ENCODE measurements around the gene IPPK. TPM values are rescaled to one million over a fixed set of nuclear protein-coding genes. Genes with fewer than 3 reads are reported as not detected.

Gene IPPK
- total and polyA plus RNA-seq, 2 experiments from 2014 or later, result 10.7 to 17.8 TPM

- no peak overlapping the region for H3K4me2 ChIP-seq (ENCODE audit: unreplicated experiment)
- no peaks in the 10 kb centered on the region for H3K4me1 ChIP-seq (ENCODE audit: insufficient read depth)
- H3K9me3 ChIP-seq (ENCODE audit: low read depth), result no peaks in the 10 kb centered on the region
- no peak overlapping the region for H2AFZ ChIP-seq
- peaks cover 17% of the 10 kb centered on the region; the same call in 1 of the 2 replicates for H3K36me3 ChIP-seq (ENCODE audit: low read depth)
- WGBS, 2 experiments (ENCODE audit: low coverage in 1 of 2, low lambda C conversion rate in 2 of 2, missing lambda C conversion rate in 2 of 2), result 77 to 78% methylated on average over 21 of the region's 21 CpGs
- no peaks in the 10 kb centered on the region for H4K20me1 ChIP-seq (ENCODE audit: insufficient read depth)
- H3K9me2 ChIP-seq (ENCODE audit: insufficient read depth), result no peaks in the 10 kb centered on the region
- H3K27ac ChIP-seq, result no peak overlapping the region
- H3F3A ChIP-seq (ENCODE audit: insufficient read depth), result no peaks in the 10 kb centered on the region
- no peak overlapping the region for H3K9ac ChIP-seq
- no peaks in the 10 kb centered on the region for H3K27me3 ChIP-seq (replicated peaks; ENCODE audit: insufficient read depth)
- TF ChIP-seq EZH2 (IDR thresholded peaks at IDR 0.05; ENCODE audit: insufficient read depth, poor library complexity, severe bottlenecking) (no peak), EZH2phosphoT487 (IDR thresholded peaks at IDR 0.05; ENCODE audit: insufficient read depth, low read depth) (no peak)
- no peaks in the 10 kb centered on the region; the same call in 1 of the 2 replicates for H3K79me2 ChIP-seq (ENCODE audit: insufficient read depth)
- no peak overlapping the region for H3K4me3 ChIP-seq
- in situ Hi-C loops (cut with MboI), result no loop called here
- DNase-seq, result no peak
Measured at GRCh38 chr9:92717201-92718085, 47.5 kb upstream of the IPPK start.

- H3K4me2 ChIP-seq (ENCODE audit: unreplicated experiment), result no peak overlapping the region
- DNase-seq, result peak; percentile 29
- in situ Hi-C loops (cut with MboI), result no loop called here
Measured at GRCh38 chr9:92716557-92716956, 46.6 kb upstream of the IPPK start.

GRCh38 chr9:92715488-92716231 is 45.7 kb upstream of the IPPK start:
- H3K27ac ChIP-seq, result no peak overlapping the region
- TF ChIP-seq EZH2phosphoT487 (IDR thresholded peaks at IDR 0.05; ENCODE audit: insufficient read depth, low read depth) (no peak), EZH2 (IDR thresholded peaks at IDR 0.05; ENCODE audit: insufficient read depth, poor library complexity, severe bottlenecking) (no peak)
- peak; percentile 36 for DNase-seq

More at GRCh38 chr9:92716557-92716956, 46.6 kb upstream of the IPPK start:
- no peak for TF ChIP-seq EZH2 (IDR thresholded peaks at IDR 0.05; ENCODE audit: insufficient read depth, poor library complexity, severe bottlenecking)
- no peak for TF ChIP-seq EZH2phosphoT487 (IDR thresholded peaks at IDR 0.05; ENCODE audit: insufficient read depth, low read depth)
- Histone ChIP-seq H3K27me3 (replicated peaks; ENCODE audit: insufficient read depth) (no peaks in the 10 kb centered on the region), H3K9me2 (ENCODE audit: insufficient read depth) (no peaks in the 10 kb centered on the region), H3K9ac (no peak overlapping the region), H4K20me1 (ENCODE audit: insufficient read depth) (no peaks in the 10 kb centered on the region), H3K36me3 (ENCODE audit: low read depth) (peaks cover 22% of the 10 kb centered on the region; the same call in 1 of the 2 replicates), H3F3A (ENCODE audit: insufficient read depth) (no peaks in the 10 kb centered on the region), H3K4me1 (ENCODE audit: insufficient read depth) (no peaks in the 10 kb centered on the region), H2AFZ (no peak overlapping the region), H3K79me2 (ENCODE audit: insufficient read depth) (no peaks in the 10 kb centered on the region; the same call in 1 of the 2 replicates), H3K27ac (no peak overlapping the region), H3K4me3 (no peak overlapping the region), H3K9me3 (ENCODE audit: low read depth) (no peaks in the 10 kb centered on the region)
- WGBS, 2 experiments (ENCODE audit: low coverage in 1 of 2, low lambda C conversion rate in 2 of 2, missing lambda C conversion rate in 2 of 2), result 38 to 40% methylated on average over 4 of the region's 4 CpGs

GRCh38 chr9:92714787-92715487 is 45.0 kb upstream of the IPPK start:
- TF ChIP-seq EZH2phosphoT487 (IDR thresholded peaks at IDR 0.05; ENCODE audit: insufficient read depth, low read depth), result no peak
- TF ChIP-seq EZH2 (IDR thresholded peaks at IDR 0.05; ENCODE audit: insufficient read depth, poor library complexity, severe bottlenecking), result no peak
- no peaks in the 10 kb centered on the region for H3K9me2 ChIP-seq (ENCODE audit: insufficient read depth)
- no peak overlapping the region for H3K4me3 ChIP-seq
- H3K27ac ChIP-seq, result no peak overlapping the region
- no peaks in the 10 kb centered on the region for H3K4me1 ChIP-seq (ENCODE audit: insufficient read depth)
- WGBS, 2 experiments (ENCODE audit: low coverage in 1 of 2, low lambda C conversion rate in 2 of 2, missing lambda C conversion rate in 2 of 2), result 89 to 93% methylated on average over 30 to 34 of the region's 34 CpGs
- no peaks in the 10 kb centered on the region for H3K27me3 ChIP-seq (replicated peaks; ENCODE audit: insufficient read depth)
- no peaks in the 10 kb centered on the region for H3K9me3 ChIP-seq (ENCODE audit: low read depth)
- H2AFZ ChIP-seq, result no peak overlapping the region
- H3K79me2 ChIP-seq (ENCODE audit: insufficient read depth), result no peaks in the 10 kb centered on the region; the same call in 1 of the 2 replicates
- no peaks in the 10 kb centered on the region for H3F3A ChIP-seq (ENCODE audit: insufficient read depth)
- H3K9ac ChIP-seq, result no peak overlapping the region
- peaks cover 22% of the 10 kb centered on the region; the same call in 1 of the 2 replicates for H3K36me3 ChIP-seq (ENCODE audit: low read depth)
- H3K4me2 ChIP-seq (ENCODE audit: unreplicated experiment), result no peak overlapping the region
- DNase-seq, result no peak
- H4K20me1 ChIP-seq (ENCODE audit: insufficient read depth), result no peaks in the 10 kb centered on the region
- in situ Hi-C loops (cut with MboI), result no loop called here

More at GRCh38 chr9:92715488-92716231, 45.7 kb upstream of the IPPK start:
- H3K9me3 ChIP-seq (ENCODE audit: low read depth), result no peaks in the 10 kb centered on the region
- no peaks in the 10 kb centered on the region for H3K27me3 ChIP-seq (replicated peaks; ENCODE audit: insufficient read depth)
- no peak overlapping the region for H3K4me3 ChIP-seq
- H3K79me2 ChIP-seq (ENCODE audit: insufficient read depth), result no peaks in the 10 kb centered on the region; the same call in 1 of the 2 replicates
- H3K36me3 ChIP-seq (ENCODE audit: low read depth), result peaks cover 22% of the 10 kb centered on the region; the same call in 1 of the 2 replicates
- no peaks in the 10 kb centered on the region for H3F3A ChIP-seq (ENCODE audit: insufficient read depth)
- H3K9me2 ChIP-seq (ENCODE audit: insufficient read depth), result no peaks in the 10 kb centered on the region
- WGBS, 2 experiments (ENCODE audit: low coverage in 1 of 2, low lambda C conversion rate in 2 of 2, missing lambda C conversion rate in 2 of 2), result 55% methylated on average over 17 of the region's 17 CpGs
- H2AFZ ChIP-seq, result no peak overlapping the region
- no peak overlapping the region for H3K9ac ChIP-seq
- no peak overlapping the region for H3K4me2 ChIP-seq (ENCODE audit: unreplicated experiment)
- H4K20me1 ChIP-seq (ENCODE audit: insufficient read depth), result no peaks in the 10 kb centered on the region
- in situ Hi-C loops (cut with MboI), result no loop called here
- no peaks in the 10 kb centered on the region for H3K4me1 ChIP-seq (ENCODE audit: insufficient read depth)

Data from GM23248 (cell line).